Activated naive CD4-positive, alpha-beta T cell (primary cell): ENCODE data around the gene FOXP4.

ENCODE experiments used
- DNase-seq, 4 experiments: peaks; one replicate each; lab custom pipeline; 2025; lab: John Stamatoyannopoulos, UW

FOXP4 gene

GRCh38 chr6:41644297-41644879 lies 98.2 kb downstream of the FOXP4 start:
- DNase-seq, result no peak

GRCh38 chr6:41645007-41645618 lies 98.9 kb downstream of the FOXP4 start:
- DNase-seq, result no peak

- no peak for DNase-seq
Observed at GRCh38 chr6:41646026-41646795, 100.0 kb downstream of the FOXP4 start.

GRCh38 chr6:41647061-41647511 lies 100.9 kb downstream of the FOXP4 start:
- no peak for DNase-seq

GRCh38 chr6:41648070-41648585 lies 101.9 kb downstream of the FOXP4 start:
- DNase-seq, result no peak

DNA sequence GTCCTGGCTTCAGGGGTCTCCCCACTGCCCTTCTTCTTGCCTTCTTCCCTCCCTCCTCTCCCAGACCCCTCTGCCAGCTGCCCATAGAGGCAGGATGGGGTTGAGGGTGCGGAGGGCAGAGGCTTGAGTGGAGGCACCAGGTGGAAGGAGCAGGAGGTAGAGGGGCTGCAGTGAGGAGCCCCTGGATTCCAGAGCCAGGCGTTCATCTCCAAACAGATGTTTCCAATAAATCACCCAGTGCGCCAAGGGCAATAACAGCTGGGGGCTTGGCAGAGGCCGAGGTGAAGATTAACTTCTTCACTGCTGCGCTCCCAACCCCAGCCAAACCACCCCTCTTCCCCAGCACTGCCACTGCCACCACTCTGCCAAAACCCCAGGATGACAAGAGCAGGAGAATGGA lies 102.7 kb downstream of the FOXP4 start:
- no peak for DNase-seq

GRCh38 chr6:41649596-41649995 lies 103.4 kb downstream of the FOXP4 start:
- no peak for DNase-seq

DNA sequence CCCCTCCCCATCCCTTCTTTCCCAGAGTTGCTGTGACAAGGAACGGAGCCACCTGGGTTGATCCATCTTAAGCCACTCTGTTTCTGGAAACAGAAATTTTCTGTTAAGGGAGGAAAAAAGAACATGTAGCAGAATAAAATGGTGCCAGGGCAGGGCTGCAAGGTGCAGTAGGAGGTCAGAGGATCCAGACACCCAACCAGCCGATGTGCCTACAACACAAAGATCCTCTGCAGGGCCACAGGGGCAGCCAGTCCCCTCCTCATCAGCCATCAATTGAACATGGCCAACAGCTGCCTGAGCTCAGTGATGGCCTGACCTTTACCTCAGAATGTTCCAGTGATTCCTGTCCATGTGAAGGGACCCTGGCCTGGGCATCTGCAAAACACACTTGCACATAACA lies 103.9 kb downstream of the FOXP4 start:
- no peak for DNase-seq

DNA sequence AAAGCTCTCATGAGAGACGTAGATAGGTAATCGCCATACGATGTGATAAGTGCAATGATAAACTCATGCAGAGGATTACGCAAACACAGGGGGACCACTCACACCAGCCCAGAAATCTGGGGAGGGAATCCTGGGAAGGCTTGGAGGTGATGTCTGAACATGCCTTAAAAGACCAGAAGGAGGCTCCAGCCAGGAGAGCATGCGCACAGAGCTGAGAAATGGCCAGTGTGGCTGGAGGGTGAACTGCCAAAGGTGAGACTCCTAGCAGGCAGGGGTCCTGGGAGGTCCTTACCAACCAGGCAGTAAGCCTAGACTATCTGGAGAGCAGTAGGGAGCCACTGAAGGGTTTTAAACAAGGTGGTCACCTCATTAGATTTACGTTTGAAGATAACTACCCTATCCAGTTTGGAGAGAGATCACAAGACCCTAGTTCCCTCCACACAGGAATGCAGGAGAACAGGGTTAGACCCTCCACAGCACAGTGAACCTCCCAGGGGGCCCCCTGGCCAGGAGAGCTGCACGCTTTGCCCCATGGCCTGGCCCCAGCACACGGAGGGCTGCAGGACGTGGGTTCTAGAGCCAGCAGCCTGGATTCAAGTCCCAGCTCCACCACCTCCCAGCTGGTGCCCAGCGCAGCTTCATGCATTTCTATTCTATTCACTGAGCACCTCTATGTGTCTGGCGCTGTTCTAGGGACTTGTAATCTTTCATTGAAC lies 105.2 kb downstream of the FOXP4 start:
- DNase-seq, result no peak
